Measurements from ENCODE around the gene ATOH8. TPM values are rescaled to one million over a fixed set of nuclear protein-coding genes. Genes with fewer than 3 reads are reported as not detected.

The ATOH8 gene
- total RNA-seq, 4 donors from 2014 or later: 39.8 to 137 (median 61.9) TPM

DNA sequence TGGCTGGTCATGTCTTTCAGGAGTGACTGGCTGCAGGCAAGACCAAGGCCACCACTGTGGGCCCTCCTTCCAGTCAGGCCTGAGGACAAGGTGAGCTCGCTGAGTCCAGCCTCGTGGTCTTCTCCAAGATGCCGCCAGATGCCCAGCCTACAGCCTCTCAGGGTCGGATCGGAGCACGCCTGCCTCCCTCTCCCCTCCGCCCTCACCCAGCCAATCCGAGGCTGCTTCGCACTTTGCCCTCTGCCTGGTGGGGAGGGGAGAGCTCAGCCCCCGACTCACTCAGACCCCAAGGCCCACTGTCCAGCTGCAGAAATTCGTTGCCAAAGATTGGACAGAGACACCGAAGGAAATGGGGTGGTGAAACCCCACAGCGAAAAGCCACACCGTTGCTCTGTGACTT is 33.1 kb downstream of the ATOH8 start:
- TF ChIP-seq, protein P1, sequence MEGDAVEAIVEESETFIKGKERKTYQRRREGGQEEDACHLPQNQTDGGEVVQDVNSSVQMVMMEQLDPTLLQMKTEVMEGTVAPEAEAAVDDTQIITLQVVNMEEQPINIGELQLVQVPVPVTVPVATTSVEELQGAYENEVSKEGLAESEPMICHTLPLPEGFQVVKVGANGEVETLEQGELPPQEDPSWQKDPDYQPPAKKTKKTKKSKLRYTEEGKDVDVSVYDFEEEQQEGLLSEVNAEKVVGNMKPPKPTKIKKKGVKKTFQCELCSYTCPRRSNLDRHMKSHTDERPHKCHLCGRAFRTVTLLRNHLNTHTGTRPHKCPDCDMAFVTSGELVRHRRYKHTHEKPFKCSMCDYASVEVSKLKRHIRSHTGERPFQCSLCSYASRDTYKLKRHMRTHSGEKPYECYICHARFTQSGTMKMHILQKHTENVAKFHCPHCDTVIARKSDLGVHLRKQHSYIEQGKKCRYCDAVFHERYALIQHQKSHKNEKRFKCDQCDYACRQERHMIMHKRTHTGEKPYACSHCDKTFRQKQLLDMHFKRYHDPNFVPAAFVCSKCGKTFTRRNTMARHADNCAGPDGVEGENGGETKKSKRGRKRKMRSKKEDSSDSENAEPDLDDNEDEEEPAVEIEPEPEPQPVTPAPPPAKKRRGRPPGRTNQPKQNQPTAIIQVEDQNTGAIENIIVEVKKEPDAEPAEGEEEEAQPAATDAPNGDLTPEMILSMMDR (IDR thresholded peaks at IDR 0.05; ENCODE audit: low read depth): no peak

DNA sequence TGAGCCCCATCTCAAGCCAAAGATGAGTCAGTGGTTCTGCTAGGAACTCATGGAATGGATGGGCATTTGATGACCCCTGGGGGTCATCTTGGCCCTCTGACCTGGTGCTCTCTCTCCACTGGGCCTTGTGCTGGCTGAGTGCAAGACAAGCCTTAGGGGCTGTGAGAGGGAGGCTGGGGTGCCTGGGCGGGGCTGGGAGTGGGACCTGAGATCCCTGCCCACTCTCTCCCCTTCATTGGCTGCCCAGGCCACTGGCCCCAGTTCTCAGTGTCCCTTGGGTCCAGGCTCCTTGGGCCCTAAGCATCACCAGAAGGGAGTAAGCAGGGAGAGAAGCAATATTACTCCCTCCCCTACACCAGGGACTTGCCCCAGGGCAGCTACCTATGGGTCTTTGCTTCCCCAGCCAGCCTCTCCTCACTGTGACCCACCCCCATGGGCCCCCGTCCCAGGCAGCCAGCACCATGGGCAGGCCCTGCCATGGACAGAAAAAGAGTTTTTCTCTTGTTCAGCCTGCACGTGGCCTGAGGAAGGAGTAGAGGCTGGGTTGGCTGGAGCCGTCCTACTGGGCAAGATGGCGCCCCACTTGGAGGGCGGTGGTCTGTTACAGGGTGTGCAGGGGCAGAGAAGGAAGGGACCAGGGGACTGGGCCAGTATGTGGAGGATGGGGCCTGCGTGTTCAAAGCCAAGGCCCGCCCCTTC is 33.6 kb downstream of the ATOH8 start:
- TF ChIP-seq, protein P1 (IDR thresholded peaks at IDR 0.05; ENCODE audit: low read depth): no peak

GRCh38 chr2:85787981-85788340 is 34.2 kb downstream of the ATOH8 start:
- TF ChIP-seq, protein P1 (IDR thresholded peaks at IDR 0.05; ENCODE audit: low read depth): no peak

DNA sequence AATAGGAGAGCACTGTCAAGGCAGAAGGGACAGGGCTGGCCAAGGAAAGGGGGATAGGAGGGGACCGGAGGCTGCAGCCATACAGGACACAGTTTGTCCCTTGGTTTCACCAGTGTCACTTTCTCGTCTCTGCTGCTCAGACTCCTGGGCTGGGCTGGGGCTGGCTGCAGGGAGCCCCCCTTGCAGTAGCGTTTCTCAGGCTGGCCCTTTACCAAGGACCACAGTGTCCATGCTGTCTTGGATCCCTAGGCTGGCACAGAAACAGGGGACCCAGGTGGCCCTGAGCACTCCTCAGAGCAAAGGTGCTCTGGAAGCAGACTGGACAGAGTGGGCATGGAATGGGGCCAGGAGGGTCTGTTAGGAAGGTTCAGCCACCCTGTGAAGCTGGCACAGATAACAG is 34.8 kb downstream of the ATOH8 start:
- TF ChIP-seq, protein P1 (IDR thresholded peaks at IDR 0.05; ENCODE audit: low read depth): no peak

DNA sequence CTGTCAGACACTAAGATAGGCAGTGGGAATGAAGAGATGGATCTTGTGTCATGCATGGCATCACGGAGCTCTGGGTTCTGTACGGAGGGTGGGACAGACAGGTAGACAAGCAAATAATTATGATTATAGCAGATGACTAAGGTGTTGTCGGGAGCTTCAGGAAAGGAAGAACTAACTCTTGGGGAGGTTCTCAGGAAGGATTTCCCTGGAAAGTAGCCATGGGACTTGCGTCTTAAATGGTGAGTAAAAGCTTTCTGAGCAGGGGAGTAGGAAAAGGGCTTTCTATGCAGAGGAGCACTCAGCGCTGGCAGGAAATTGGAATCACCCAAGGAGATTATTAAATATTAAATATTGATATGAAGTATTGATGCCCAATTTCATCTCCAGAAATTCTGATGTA is 35.5 kb downstream of the ATOH8 start:
- TF ChIP-seq, protein P1 (IDR thresholded peaks at IDR 0.05; ENCODE audit: low read depth): no peak

DNA sequence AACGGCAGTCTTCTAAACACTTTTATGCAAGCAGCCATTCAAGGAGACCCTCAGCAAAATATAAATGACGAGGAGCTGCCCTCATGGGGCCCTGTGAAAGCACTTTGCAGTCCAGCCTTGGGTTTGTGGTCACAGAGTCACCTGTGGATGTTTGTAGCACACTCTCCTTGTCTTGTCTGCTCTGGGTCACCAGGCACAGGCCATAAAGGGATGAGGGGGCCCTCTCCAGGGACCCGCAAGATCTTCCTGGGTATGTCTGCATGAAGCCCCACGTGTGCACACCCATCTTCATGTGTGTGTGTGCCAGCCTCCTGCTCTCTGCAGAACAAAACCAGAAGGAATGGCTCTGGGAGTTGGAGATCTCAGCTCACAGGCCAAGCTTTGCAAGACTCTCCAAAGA is 36.2 kb downstream of the ATOH8 start:
- TF ChIP-seq, protein P1 (IDR thresholded peaks at IDR 0.05; ENCODE audit: low read depth): no peak

- TF ChIP-seq, protein P1 (IDR thresholded peaks at IDR 0.05; ENCODE audit: low read depth): no peak
These were observed 36.9 kb downstream of the ATOH8 start for GRCh38 chr2:85790499-85791188.

Measured in subcutaneous adipose tissue (tissue), 4 donors.